ENCODE measurements around the gene TCTN2. TPM values are rescaled to one million over a fixed set of nuclear protein-coding genes. Genes with fewer than 3 reads are reported as not detected.

Gene TCTN2
- total and polyA plus RNA-seq, 9 of the 15 experiments (the other 6 are each of a cell fraction or from before 2014, with no cell fraction given): 0.58 to 5.5 (median 3.6) TPM

Other genes with a start within 250 kb of the TCTN2 start
Only the 7 nearest of the 9 such genes appear.
- gene RILPL1, start 137.4 kb upstream of the TCTN2 start, total RNA-seq (2014; rRNA removed): 10.0 and 15.2 TPM in 2 replicates
- 2.2 and 3.8 TPM in 2 replicates for gene RILPL1, start 137.4 kb upstream of the TCTN2 start, total RNA-seq (2014; rRNA removed; fragmentation: Illumina TruSeq; extraction: Trizol)
- 5.1 and 5.8 TPM in 2 replicates for gene RILPL1, start 137.4 kb upstream of the TCTN2 start, total RNA-seq (2015; rRNA removed; fragmentation: Illumina TruSeq; extraction: Trizol)
- gene RILPL1, start 137.4 kb upstream of the TCTN2 start, total RNA-seq (2021): 10.6 and 12.1 TPM in 2 replicates
- 8.6 and 11.7 TPM in 2 replicates for gene RILPL1, start 137.4 kb upstream of the TCTN2 start, polyA plus RNA-seq (2011; rRNA removed)
- gene RILPL1, start 137.4 kb upstream of the TCTN2 start, polyA plus RNA-seq (2014; fragmentation: Illumina TruSeq; extraction: Trizol): 7.8 and 8.8 TPM in 2 replicates
- gene RILPL1, start 137.4 kb upstream of the TCTN2 start, polyA plus RNA-seq (2014; fragmentation: Nextera tagmentation; extraction: Ambion mirVana): under 1 TPM; 0.25 to 0.36 TPM
- 9.4 and 9.6 TPM in 2 replicates for gene RILPL1, start 137.4 kb upstream of the TCTN2 start, polyA plus RNA-seq (2014; rRNA removed)
- 121 and 146 TPM in 2 replicates for gene TMED2, start 86.6 kb upstream of the TCTN2 start, total RNA-seq (2014; rRNA removed)
- gene TMED2, start 86.6 kb upstream of the TCTN2 start, total RNA-seq (2014; rRNA removed; fragmentation: Illumina TruSeq; extraction: Trizol): 190 and 208 TPM in 2 replicates
- 192 and 207 TPM in 2 replicates for gene TMED2, start 86.6 kb upstream of the TCTN2 start, total RNA-seq (2015; rRNA removed; fragmentation: Illumina TruSeq; extraction: Trizol)
- 191 and 217 TPM in 2 replicates for gene TMED2, start 86.6 kb upstream of the TCTN2 start, total RNA-seq (2021)
- 158 and 206 TPM in 2 replicates for gene TMED2, start 86.6 kb upstream of the TCTN2 start, polyA plus RNA-seq (2011; rRNA removed)
- 168 and 192 TPM in 2 replicates for gene TMED2, start 86.6 kb upstream of the TCTN2 start, polyA plus RNA-seq (2014; fragmentation: Illumina TruSeq; extraction: Trizol)
- gene TMED2, start 86.6 kb upstream of the TCTN2 start, polyA plus RNA-seq (2014; fragmentation: Nextera tagmentation; extraction: Ambion mirVana): 100 to 1,000 TPM; 103 to 114 TPM
- 142 and 146 TPM in 2 replicates for gene TMED2, start 86.6 kb upstream of the TCTN2 start, polyA plus RNA-seq (2014; rRNA removed)
- gene DDX55, start 69.0 kb upstream of the TCTN2 start, total RNA-seq (2014; rRNA removed): 51.9 and 55.1 TPM in 2 replicates
- 59.6 and 61.6 TPM in 2 replicates for gene DDX55, start 69.0 kb upstream of the TCTN2 start, total RNA-seq (2014; rRNA removed; fragmentation: Illumina TruSeq; extraction: Trizol)
- gene DDX55, start 69.0 kb upstream of the TCTN2 start, total RNA-seq (2015; rRNA removed; fragmentation: Illumina TruSeq; extraction: Trizol): 59.7 and 61.1 TPM in 2 replicates
- 48.6 and 50.1 TPM in 2 replicates for gene DDX55, start 69.0 kb upstream of the TCTN2 start, total RNA-seq (2021)
- 55.7 and 60.9 TPM in 2 replicates for gene DDX55, start 69.0 kb upstream of the TCTN2 start, polyA plus RNA-seq (2011; rRNA removed)
- gene DDX55, start 69.0 kb upstream of the TCTN2 start, polyA plus RNA-seq (2014; fragmentation: Illumina TruSeq; extraction: Trizol): 54.5 and 62.3 TPM in 2 replicates
- gene DDX55, start 69.0 kb upstream of the TCTN2 start, polyA plus RNA-seq (2014; fragmentation: Nextera tagmentation; extraction: Ambion mirVana): 10 to 100 TPM; 10.6 to 15.1 TPM
- gene DDX55, start 69.0 kb upstream of the TCTN2 start, polyA plus RNA-seq (2014; rRNA removed): 71.0 and 82.4 TPM in 2 replicates
- gene EIF2B1, start 37.4 kb upstream of the TCTN2 start, total RNA-seq (2014; rRNA removed): 127 and 195 TPM in 2 replicates
- 65.2 and 72.8 TPM in 2 replicates for gene EIF2B1, start 37.4 kb upstream of the TCTN2 start, total RNA-seq (2014; rRNA removed; fragmentation: Illumina TruSeq; extraction: Trizol)
- gene EIF2B1, start 37.4 kb upstream of the TCTN2 start, total RNA-seq (2015; rRNA removed; fragmentation: Illumina TruSeq; extraction: Trizol): 65.4 and 67.8 TPM in 2 replicates
- gene EIF2B1, start 37.4 kb upstream of the TCTN2 start, total RNA-seq (2021): 93.2 and 103 TPM in 2 replicates
- gene EIF2B1, start 37.4 kb upstream of the TCTN2 start, polyA plus RNA-seq (2011; rRNA removed): 54.0 and 58.6 TPM in 2 replicates
- gene EIF2B1, start 37.4 kb upstream of the TCTN2 start, polyA plus RNA-seq (2014; fragmentation: Illumina TruSeq; extraction: Trizol): 99.4 and 117 TPM in 2 replicates
- gene EIF2B1, start 37.4 kb upstream of the TCTN2 start, polyA plus RNA-seq (2014; fragmentation: Nextera tagmentation; extraction: Ambion mirVana): 10 to 100 TPM; 35.7 to 43.8 TPM
- gene EIF2B1, start 37.4 kb upstream of the TCTN2 start, polyA plus RNA-seq (2014; rRNA removed): 76.8 and 82.4 TPM in 2 replicates
- gene GTF2H3, start 37.3 kb upstream of the TCTN2 start, total RNA-seq (2014; rRNA removed): 22.7 and 34.2 TPM in 2 replicates
- gene GTF2H3, start 37.3 kb upstream of the TCTN2 start, total RNA-seq (2014; rRNA removed; fragmentation: Illumina TruSeq; extraction: Trizol): 80.5 and 101 TPM in 2 replicates
- 46.0 and 50.9 TPM in 2 replicates for gene GTF2H3, start 37.3 kb upstream of the TCTN2 start, total RNA-seq (2015; rRNA removed; fragmentation: Illumina TruSeq; extraction: Trizol)
- gene GTF2H3, start 37.3 kb upstream of the TCTN2 start, total RNA-seq (2021): 49.6 and 54.1 TPM in 2 replicates
- 72.7 and 99.7 TPM in 2 replicates for gene GTF2H3, start 37.3 kb upstream of the TCTN2 start, polyA plus RNA-seq (2011; rRNA removed)
- 82.0 and 82.1 TPM in 2 replicates for gene GTF2H3, start 37.3 kb upstream of the TCTN2 start, polyA plus RNA-seq (2014; fragmentation: Illumina TruSeq; extraction: Trizol)
- 10 to 100 TPM; 34.2 to 39.3 TPM for gene GTF2H3, start 37.3 kb upstream of the TCTN2 start, polyA plus RNA-seq (2014; fragmentation: Nextera tagmentation; extraction: Ambion mirVana)
- gene GTF2H3, start 37.3 kb upstream of the TCTN2 start, polyA plus RNA-seq (2014; rRNA removed): 37.9 and 42.6 TPM in 2 replicates
- gene ATP6V0A2, start 41.2 kb downstream of the TCTN2 start, total RNA-seq (2014; rRNA removed): 29.0 and 32.3 TPM in 2 replicates
- gene ATP6V0A2, start 41.2 kb downstream of the TCTN2 start, total RNA-seq (2014; rRNA removed; fragmentation: Illumina TruSeq; extraction: Trizol): 42.7 and 45.5 TPM in 2 replicates
- gene ATP6V0A2, start 41.2 kb downstream of the TCTN2 start, total RNA-seq (2015; rRNA removed; fragmentation: Illumina TruSeq; extraction: Trizol): 27.8 and 30.9 TPM in 2 replicates
- gene ATP6V0A2, start 41.2 kb downstream of the TCTN2 start, total RNA-seq (2021): 49.9 and 55.9 TPM in 2 replicates
- 85.5 and 97.9 TPM in 2 replicates for gene ATP6V0A2, start 41.2 kb downstream of the TCTN2 start, polyA plus RNA-seq (2011; rRNA removed)
- 27.7 TPM in 2 replicates for gene ATP6V0A2, start 41.2 kb downstream of the TCTN2 start, polyA plus RNA-seq (2014; fragmentation: Illumina TruSeq; extraction: Trizol)
- 10 to 100 TPM in 1 of 2 experiments, 1 to 10 TPM in 1; 7.4 to 20.5 TPM for gene ATP6V0A2, start 41.2 kb downstream of the TCTN2 start, polyA plus RNA-seq (2014; fragmentation: Nextera tagmentation; extraction: Ambion mirVana)
- 23.1 and 29.4 TPM in 2 replicates for gene ATP6V0A2, start 41.2 kb downstream of the TCTN2 start, polyA plus RNA-seq (2014; rRNA removed)
- gene DNAH10, start 91.2 kb downstream of the TCTN2 start, total RNA-seq (2014; rRNA removed): 0.05 and 0.08 TPM in 2 replicates
- 0.03 and 0.04 TPM in 2 replicates for gene DNAH10, start 91.2 kb downstream of the TCTN2 start, total RNA-seq (2014; rRNA removed; fragmentation: Illumina TruSeq; extraction: Trizol)
- gene DNAH10, start 91.2 kb downstream of the TCTN2 start, total RNA-seq (2015; rRNA removed; fragmentation: Illumina TruSeq; extraction: Trizol): 0.04 TPM in 2 replicates
- gene DNAH10, start 91.2 kb downstream of the TCTN2 start, total RNA-seq (2021): 0.04 and 0.07 TPM in 2 replicates
- 0.01 and 0.06 TPM in 2 replicates for gene DNAH10, start 91.2 kb downstream of the TCTN2 start, polyA plus RNA-seq (2011; rRNA removed)
- gene DNAH10, start 91.2 kb downstream of the TCTN2 start, polyA plus RNA-seq (2014; fragmentation: Illumina TruSeq; extraction: Trizol): 0.01 TPM in 2 replicates
- gene DNAH10, start 91.2 kb downstream of the TCTN2 start, polyA plus RNA-seq (2014; fragmentation: Nextera tagmentation; extraction: Ambion mirVana): under 1 TPM in 1 of 2 experiments, not detected in 1; 0.01 TPM
- gene DNAH10, start 91.2 kb downstream of the TCTN2 start, polyA plus RNA-seq (2014; rRNA removed): 0.01 TPM in 1 of 2 replicates, not detected in the other

All from K562 (cell line).